Ovary (tissue), 9 donors: ENCODE results near the gene BMAL2. TPM values are rescaled to one million over a fixed set of nuclear protein-coding genes. Genes with fewer than 3 reads are reported as not detected.

Experiments
- DNase-seq, 5 donors: peaks; one replicate each; pipeline ENCODE4 v3.0.0-alpha.2; 2019 to 2020
- H3K27ac ChIP-seq, 2 donors: fragments of 200-600 bp; one replicate each; pipeline versions ENCODE4 v1.5.1 to v1.8.0; 2019 to 2022
- H3K27me3 ChIP-seq: fragments of 200-600 bp; one replicate; pipeline ENCODE4 v1.8.0; 2022
- H3K36me3 ChIP-seq: fragments of 200-600 bp; sonication (generic); one replicate; pipeline ENCODE4 v1.5.1; 2019
- H3K4me1 ChIP-seq: one replicate; pipeline ENCODE4 v1.8.1; 2013; ENCODE audit warnings: mild to moderate bottlenecking, moderate library complexity; ENCODE audit not compliant: insufficient read depth
- H3K4me3 ChIP-seq: fragments of 200-600 bp; sonication (generic); one replicate; pipeline ENCODE4 v1.5.1; 2017
- H3K9me3 ChIP-seq, 2 donors: fragments of 200-600 bp in 1 of 2; sonication (generic) in 1 of 2; one replicate each; pipeline versions ENCODE4 v1.5.1 to v1.8.1; 2013 to 2019; ENCODE audit warnings: mild to moderate bottlenecking in 1 of 2, moderate library complexity in 1 of 2
- EP300 ChIP-seq: sonication (generic); formaldehyde crosslinking; IDR thresholded peaks from one replicate; pipeline ENCODE4 v1.6.1; 2017; ENCODE audit warnings: antibody characterized with exemption
- POLR2A ChIP-seq: fragments of 450-650 bp; IDR thresholded peaks from one replicate; pipeline ENCODE4 v1.6.1; 2017; ENCODE audit warnings: antibody characterized with exemption, mild to moderate bottlenecking, moderate library complexity
- WGBS, 3 donors: extraction: QIAGEN DNeasy Blood & Tissue Kit in 1 of 3; methylation state at CpG; one replicate each; pipeline versions ENCODE4 v1.1.5 to v1.1.7; 2013 to 2017; 5-methylcytosine and 5-hydroxymethylcytosine counted together
- intact Hi-C, 4 donors: fragments of 100-400 bp; cut with DNase I; formaldehyde crosslinking; loops; one replicate each; pipeline versions ENCODE4 v1.11.0 to v1.15.1; 2022 to 2023
- polyA plus RNA-seq, 2 donors: library from polyadenylated mRNA; stranded (reverse); fragments of 200-250 nt in 1 of 2; fragments of 350-450 nt in 1 of 2; fragmentation: Illumina TruSeq in 1 of 2; extraction: RNeasy Lipid Tissue Mini Kit (QIAGEN cat#74804) in 1 of 2; gene quantifications; one replicate each; pipeline ENCODE4 v1.2.3, GENCODE V29; 2013 to 2014
- total RNA-seq, 7 donors: library from RNA; depleted of rRNA in 2 of 7; stranded (reverse); fragments of >200 nt in 2 of 7; fragmentation: NEBNext Ultra II Directional in 3 of 7; extraction: Animal tissue kit (Norgen Biotek cat#: 25700) in 3 of 7; gene quantifications; one replicate each; pipeline versions ENCODE4 v1.1.0 to v1.2.4, GENCODE V29; 2016 to 2023
- TF ChIP-seq, protein P1 (sequence below), 3 donors: fragments of 450-650 bp in 2 of 3; fragments of 200-600 bp in 1 of 3; IDR thresholded peaks; one replicate each; pipeline versions ENCODE4 v1.5.1 to v1.8.0; 2016 to 2022; ENCODE audit warnings: antibody characterized with exemption in 3 of 3, mild to moderate bottlenecking in 1 of 3
- donor health status: DM: no; HTN: no; CAD: no; lungs with moderate emphysema.
- donor health status: DM: no; HTN: no; CAD: no.
- donor health status: Bipolar disorder and iron deficiency.
- donor health status: DM: yes; HTN: yes; CAD: no.
- donor health status: DM: no; HTN: no; CAD: no.
- donor health status: DM: yes; HTN: yes; CAD: no.

Gene BMAL2
- total and polyA plus RNA-seq, 9 donors: 0.13 to 3.0 (median 0.87) TPM

DNA sequence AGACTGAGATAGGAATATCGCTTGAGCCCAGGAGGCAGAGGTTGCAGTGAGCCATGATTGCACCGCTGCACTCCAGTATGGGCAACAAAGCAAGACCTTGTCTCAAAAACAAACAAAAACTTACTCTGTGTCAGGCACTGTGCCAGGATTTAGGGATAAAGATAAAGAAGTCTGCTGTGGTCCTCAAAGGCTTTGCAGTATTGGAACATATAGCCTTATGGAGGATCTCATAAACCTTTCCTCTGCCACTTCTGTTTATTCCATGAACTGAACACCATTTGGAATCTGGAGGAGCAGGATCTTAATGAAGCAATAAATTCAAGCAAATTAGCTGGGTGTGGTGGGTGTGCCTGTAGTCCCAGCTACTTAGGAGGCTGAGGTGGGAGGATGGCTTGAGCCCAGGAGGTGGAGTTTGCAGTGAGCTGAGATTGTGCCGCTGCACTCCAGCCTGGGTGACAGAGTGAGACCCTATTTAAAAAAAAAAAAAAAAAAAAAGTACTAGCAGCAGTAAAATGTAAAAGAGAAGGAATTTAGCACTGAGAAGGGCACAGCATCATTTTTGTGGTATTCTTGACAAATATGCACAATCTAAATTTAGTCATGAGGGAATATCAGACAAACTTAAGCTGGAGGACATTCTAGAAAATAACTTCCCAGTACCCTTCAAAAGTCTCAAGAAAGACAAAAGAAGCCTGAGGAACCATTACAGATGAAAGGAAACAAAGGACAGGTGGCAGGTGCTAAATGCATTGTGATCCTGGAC is 27.1 kb downstream of the BMAL2 start:
- Histone ChIP-seq H3K36me3 (no peaks in the 10 kb centered on the region), H3K4me1 (no peaks in the 10 kb centered on the region), H3K9me3 (no peaks in the 10 kb centered on the region), H3K27me3 (no peaks in the 10 kb centered on the region), H3K4me3 (no peak overlapping the region), H3K27ac (no peak overlapping the region)
- TF ChIP-seq POLR2A (no peak), EP300 (no peak)
- TF ChIP-seq, protein P1, sequence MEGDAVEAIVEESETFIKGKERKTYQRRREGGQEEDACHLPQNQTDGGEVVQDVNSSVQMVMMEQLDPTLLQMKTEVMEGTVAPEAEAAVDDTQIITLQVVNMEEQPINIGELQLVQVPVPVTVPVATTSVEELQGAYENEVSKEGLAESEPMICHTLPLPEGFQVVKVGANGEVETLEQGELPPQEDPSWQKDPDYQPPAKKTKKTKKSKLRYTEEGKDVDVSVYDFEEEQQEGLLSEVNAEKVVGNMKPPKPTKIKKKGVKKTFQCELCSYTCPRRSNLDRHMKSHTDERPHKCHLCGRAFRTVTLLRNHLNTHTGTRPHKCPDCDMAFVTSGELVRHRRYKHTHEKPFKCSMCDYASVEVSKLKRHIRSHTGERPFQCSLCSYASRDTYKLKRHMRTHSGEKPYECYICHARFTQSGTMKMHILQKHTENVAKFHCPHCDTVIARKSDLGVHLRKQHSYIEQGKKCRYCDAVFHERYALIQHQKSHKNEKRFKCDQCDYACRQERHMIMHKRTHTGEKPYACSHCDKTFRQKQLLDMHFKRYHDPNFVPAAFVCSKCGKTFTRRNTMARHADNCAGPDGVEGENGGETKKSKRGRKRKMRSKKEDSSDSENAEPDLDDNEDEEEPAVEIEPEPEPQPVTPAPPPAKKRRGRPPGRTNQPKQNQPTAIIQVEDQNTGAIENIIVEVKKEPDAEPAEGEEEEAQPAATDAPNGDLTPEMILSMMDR (IDR thresholded peaks at IDR 0.05): no peak
- intact Hi-C loops: no loop called here
- no peak for DNase-seq
- WGBS, 3 donors: 67 to 80% (median 68%) methylated on average over 3 of the region's 3 CpGs

DNA sequence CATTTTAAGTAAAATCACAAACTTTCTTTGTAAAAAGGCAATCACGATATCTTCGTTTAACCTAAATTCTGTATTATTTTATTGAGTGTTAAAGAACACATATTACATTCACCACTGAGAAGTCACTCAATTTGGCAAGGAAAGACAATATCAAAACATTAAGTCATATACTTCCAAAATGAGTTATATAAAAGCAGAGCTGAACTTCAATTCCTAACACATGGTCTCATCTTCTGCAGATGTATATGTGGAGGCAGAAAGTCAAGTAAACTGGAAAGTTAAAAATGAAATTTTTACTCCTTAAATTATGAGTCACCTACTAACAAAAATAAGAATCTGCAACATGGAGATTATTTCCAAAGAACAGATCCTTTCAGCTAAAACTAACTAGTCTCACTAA is 28.7 kb downstream of the BMAL2 start:
- Histone ChIP-seq H3K27ac (no peak overlapping the region), H3K27me3 (no peaks in the 10 kb centered on the region), H3K4me1 (no peaks in the 10 kb centered on the region), H3K9me3 (no peaks in the 10 kb centered on the region), H3K4me3 (no peak overlapping the region), H3K36me3 (no peaks in the 10 kb centered on the region)
- no peak for DNase-seq
- intact Hi-C loops: no loop called here
- 92 to 96% (median 94%) methylated on average over 2 of the region's 2 CpGs for WGBS, 3 donors
- TF ChIP-seq, protein P1 (IDR thresholded peaks at IDR 0.05): no peak
- no peak for TF ChIP-seq EP300
- no peak for TF ChIP-seq POLR2A

DNA sequence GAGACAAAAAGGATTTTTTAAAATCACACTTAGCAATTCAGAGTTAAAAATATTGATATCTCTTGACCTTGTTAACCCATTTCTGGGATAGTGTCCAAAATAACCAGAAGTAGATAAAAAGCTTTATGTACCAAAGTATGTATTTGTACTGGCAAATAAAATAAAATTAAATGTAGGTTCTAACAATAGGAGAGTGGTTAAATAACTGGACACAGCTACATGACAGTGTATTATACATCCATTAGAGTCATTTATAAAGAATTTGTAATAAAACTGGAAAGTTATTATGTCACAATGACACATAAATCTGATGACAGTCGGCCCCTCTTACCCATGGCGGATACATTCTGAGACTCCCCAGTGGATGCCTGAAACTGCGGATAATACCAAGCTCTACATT is 34.0 kb downstream of the BMAL2 start:
- Histone ChIP-seq H3K4me1 (no peaks in the 10 kb centered on the region), H3K27ac (no peak overlapping the region), H3K4me3 (no peak overlapping the region), H3K9me3 (no peaks in the 10 kb centered on the region), H3K36me3 (no peaks in the 10 kb centered on the region), H3K27me3 (no peaks in the 10 kb centered on the region)
- TF ChIP-seq, protein P1 (IDR thresholded peaks at IDR 0.05): no peak
- TF ChIP-seq POLR2A: no peak
- no peak for TF ChIP-seq EP300
- WGBS, 3 donors: 90 to 95% (median 92%) methylated on average over 3 of the region's 3 CpGs
- DNase-seq: no peak
- intact Hi-C loops: no loop called here

DNA sequence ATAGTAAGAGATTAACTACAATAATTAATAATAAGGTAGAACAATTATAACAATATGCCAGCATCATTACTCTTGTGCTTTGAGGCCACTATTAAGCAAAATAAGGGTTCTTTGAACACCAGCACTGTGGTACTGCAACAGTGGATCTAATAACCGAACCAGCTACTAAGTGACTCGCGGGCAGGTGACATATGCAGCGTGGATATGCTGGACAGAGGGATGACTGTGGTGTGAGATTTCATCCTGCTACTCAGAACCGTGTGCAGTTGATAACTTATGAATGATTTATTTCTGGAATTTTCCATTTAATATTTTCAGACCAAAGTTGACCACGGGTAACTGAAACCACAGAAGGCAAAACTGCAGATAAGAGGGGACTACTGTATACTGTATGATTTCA is 34.4 kb downstream of the BMAL2 start:
- intact Hi-C loops: no loop called here
- no peaks in the 10 kb centered on the region for H3K4me1 ChIP-seq
- H3K27me3 ChIP-seq: no peaks in the 10 kb centered on the region
- no peak for DNase-seq
- H3K9me3 ChIP-seq: no peaks in the 10 kb centered on the region
- H3K36me3 ChIP-seq: no peaks in the 10 kb centered on the region
- H3K27ac ChIP-seq: no peak overlapping the region
- WGBS, 3 donors: 78 to 80% (median 80%) methylated on average over 6 of the region's 6 CpGs
- TF ChIP-seq, protein P1 (IDR thresholded peaks at IDR 0.05): no peak
- TF ChIP-seq EP300: no peak
- TF ChIP-seq POLR2A: no peak
- H3K4me3 ChIP-seq: no peak overlapping the region
